Activated CD8-positive, alpha-beta T cell treated with anti-CD3 and anti-CD28 coated beads for 36 hours (primary cell): ENCODE results near the gene NRIP2. TPM values are rescaled to one million over a fixed set of nuclear protein-coding genes. Genes with fewer than 3 reads are reported as not detected.

Experiments
- ATAC-seq: fragments of 200-7000 bp; cut with Tn5 transposase; one replicate; pipeline ENCODE4 v1.10.0; 2021; ENCODE audit warnings: mild to moderate bottlenecking, moderate library complexity
- CTCF ChIA-PET: fragments of 350-600 bp; sonication (Branson Sonifier 250); formaldehyde crosslinking; loops from one replicate; lab custom pipeline; 2021; ENCODE audit warnings: antibody characterized with exemption; lab: Charles Lee
- POLR2A ChIA-PET: fragments of 350-600 bp; sonication (Branson Sonifier 250); formaldehyde crosslinking; loops from one replicate; lab custom pipeline; 2021; ENCODE audit warnings: antibody characterized with exemption; lab: Charles Lee
- DNase-seq: peaks from one replicate; pipeline ENCODE4 v3.0.0-alpha.2; 2020
- H3K27ac Mint-ChIP-seq: one replicate; pipeline ENCODE4 v1.8.0; 2021; ENCODE audit warnings: mild to moderate bottlenecking, mixed read lengths
- H3K27me3 Mint-ChIP-seq: one replicate; pipeline ENCODE4 v1.8.0; 2021; ENCODE audit warnings: mixed read lengths
- H3K36me3 Mint-ChIP-seq: one replicate; pipeline ENCODE4 v1.8.0; 2021; ENCODE audit warnings: low read depth, mixed read lengths
- H3K4me1 Mint-ChIP-seq: one replicate; pipeline ENCODE4 v1.8.0; 2021; ENCODE audit warnings: low read depth, mixed read lengths
- H3K4me3 Mint-ChIP-seq: one replicate; pipeline ENCODE4 v1.8.0; 2021; ENCODE audit warnings: mild to moderate bottlenecking, moderate library complexity, mixed read lengths
- H3K9me3 Mint-ChIP-seq: one replicate; pipeline ENCODE4 v1.8.0; 2021; ENCODE audit warnings: mixed read lengths
- intact Hi-C: fragments of 100-400 bp; cut with micrococcal nuclease; formaldehyde crosslinking; loops from one replicate; pipeline ENCODE4 v1.10.0; 2022
- total RNA-seq, 2 experiments: library from RNA; stranded (reverse); gene quantifications; one replicate each; pipeline ENCODE4 v1.2.3, GENCODE V29; 2021
- TF ChIP-seq, protein P1 (sequence below): fragments of 200-600 bp; IDR thresholded peaks from one replicate; pipeline ENCODE4 v1.8.0; 2022; ENCODE audit warnings: antibody characterized with exemption, mild to moderate bottlenecking

The NRIP2 gene, protein sequence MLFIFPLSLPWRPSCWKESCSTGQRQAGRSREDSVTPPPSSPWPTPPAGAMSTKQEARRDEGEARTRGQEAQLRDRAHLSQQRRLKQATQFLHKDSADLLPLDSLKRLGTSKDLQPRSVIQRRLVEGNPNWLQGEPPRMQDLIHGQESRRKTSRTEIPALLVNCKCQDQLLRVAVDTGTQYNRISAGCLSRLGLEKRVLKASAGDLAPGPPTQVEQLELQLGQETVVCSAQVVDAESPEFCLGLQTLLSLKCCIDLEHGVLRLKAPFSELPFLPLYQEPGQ
- not detected for total RNA-seq

DNA sequence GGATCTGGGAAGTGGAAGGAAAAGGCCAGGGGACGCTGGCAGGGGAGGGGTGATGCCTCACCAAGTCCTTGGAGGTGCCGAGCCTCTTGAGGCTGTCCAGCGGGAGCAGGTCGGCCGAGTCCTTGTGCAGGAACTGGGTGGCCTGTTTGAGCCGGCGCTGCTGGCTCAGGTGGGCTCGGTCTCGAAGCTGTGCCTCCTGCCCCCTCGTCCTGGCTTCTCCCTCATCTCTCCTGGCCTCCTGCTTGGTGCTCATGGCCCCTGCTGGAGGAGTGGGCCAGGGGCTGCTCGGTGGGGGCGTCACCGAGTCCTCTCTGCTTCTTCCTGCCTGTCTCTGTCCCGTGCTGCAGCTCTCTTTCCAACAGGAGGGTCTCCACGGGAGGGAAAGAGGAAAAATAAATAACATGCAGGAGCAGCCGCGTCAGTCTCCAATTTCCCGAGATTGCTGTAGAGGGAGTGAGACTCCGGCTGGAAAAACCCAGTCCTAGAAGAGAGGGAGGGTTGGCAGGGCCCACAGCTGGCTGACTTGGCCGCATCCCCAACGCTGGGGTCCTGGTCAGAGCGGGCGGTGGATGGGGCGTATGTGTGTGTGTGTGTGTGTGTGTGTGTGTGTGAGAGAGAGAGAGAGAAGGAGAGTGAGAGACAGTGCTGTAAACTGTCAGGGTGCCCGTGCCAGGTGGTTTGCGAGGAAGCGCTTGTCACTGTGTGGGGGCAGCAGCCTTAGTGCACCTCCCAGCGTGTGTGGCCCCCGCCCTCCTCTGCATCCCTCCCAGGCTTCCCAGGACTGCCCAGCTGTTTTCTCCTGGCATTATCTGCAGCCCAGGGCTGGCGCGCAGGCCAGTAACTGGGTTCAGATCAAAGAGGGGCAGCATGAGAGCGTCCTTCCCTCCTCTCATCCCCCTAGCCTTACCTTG, at the start of gene NRIP2:
Gene NRIP2 (minus strand): TSS at position 455 of the 911 bp plus-strand sequence. CDS start 52 bp downstream, at position 403.
- peaks cover 21% of the 10 kb centered on the region for H3K36me3 Mint-ChIP-seq
- TF ChIP-seq, protein P1, sequence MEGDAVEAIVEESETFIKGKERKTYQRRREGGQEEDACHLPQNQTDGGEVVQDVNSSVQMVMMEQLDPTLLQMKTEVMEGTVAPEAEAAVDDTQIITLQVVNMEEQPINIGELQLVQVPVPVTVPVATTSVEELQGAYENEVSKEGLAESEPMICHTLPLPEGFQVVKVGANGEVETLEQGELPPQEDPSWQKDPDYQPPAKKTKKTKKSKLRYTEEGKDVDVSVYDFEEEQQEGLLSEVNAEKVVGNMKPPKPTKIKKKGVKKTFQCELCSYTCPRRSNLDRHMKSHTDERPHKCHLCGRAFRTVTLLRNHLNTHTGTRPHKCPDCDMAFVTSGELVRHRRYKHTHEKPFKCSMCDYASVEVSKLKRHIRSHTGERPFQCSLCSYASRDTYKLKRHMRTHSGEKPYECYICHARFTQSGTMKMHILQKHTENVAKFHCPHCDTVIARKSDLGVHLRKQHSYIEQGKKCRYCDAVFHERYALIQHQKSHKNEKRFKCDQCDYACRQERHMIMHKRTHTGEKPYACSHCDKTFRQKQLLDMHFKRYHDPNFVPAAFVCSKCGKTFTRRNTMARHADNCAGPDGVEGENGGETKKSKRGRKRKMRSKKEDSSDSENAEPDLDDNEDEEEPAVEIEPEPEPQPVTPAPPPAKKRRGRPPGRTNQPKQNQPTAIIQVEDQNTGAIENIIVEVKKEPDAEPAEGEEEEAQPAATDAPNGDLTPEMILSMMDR: no peak
- ChIA-PET CTCF (interaction anchor here (1.2 kb wide), 1 partner anchor 10 kb away, joined by 4 read pairs; no protein-coding TSS in a partner anchor), POLR2A (interaction anchor here (0.6 kb wide), 1 partner anchor 26 kb away, joined by 3 read pairs; no protein-coding TSS in a partner anchor)
- H3K9me3 Mint-ChIP-seq: no peaks in the 10 kb centered on the region
- no peak within 1 kb of the TSS for H3K4me3 Mint-ChIP-seq
- no peaks in the 10 kb centered on the region for H3K27me3 Mint-ChIP-seq
- intact Hi-C loops: no loop called here
- no peak within 1 kb of the TSS for H3K27ac Mint-ChIP-seq
- H3K4me1 Mint-ChIP-seq: peaks cover 16% of the 10 kb centered on the region
- DNase-seq (no peak), ATAC-seq (no peak)

DNA sequence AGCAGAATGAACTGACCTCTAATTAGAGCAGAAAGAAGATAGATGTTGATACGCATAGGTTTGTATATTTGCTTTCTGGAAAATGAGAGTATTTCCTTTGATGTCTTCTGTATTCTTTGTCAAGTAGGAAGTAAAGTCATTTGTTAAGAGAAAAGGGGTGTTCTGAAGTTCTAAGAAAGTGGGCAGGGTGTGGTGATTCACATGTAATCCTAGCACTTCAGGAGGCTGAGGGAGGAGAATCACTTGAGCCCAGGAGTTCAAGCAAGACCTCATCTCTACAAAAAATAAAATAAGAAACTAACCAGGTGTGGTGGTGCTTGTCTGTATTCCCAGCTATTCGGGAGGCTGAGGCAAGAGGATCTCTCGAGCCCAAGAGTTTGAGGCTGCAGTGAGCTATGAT, 45.0 kb upstream of the NRIP2 start:
- Mint-ChIP-seq H3K27me3 (no peaks in the 10 kb centered on the region), H3K36me3 (peaks cover 44% of the 10 kb centered on the region), H3K4me1 (peaks cover 36% of the 10 kb centered on the region), H3K27ac (peak overlapping the region; percentile 63), H3K4me3 (peak overlapping the region; percentile 80), H3K9me3 (no peaks in the 10 kb centered on the region)
- TF ChIP-seq, protein P1: no peak
- ATAC-seq (peak; percentile 46), DNase-seq (peak; percentile 22)
- ChIA-PET CTCF (interaction anchor here (1.0 to 1.5 kb wide), 4 partner anchors 8 to 155 kb away, joined by 3 to 5 read pairs (median 4); no protein-coding TSS in a partner anchor), POLR2A (interaction anchor here (4.8 kb wide), 1 partner anchor 10 kb away, joined by 48 read pairs; the partner anchor contains the start of gene TULP3)
- intact Hi-C loops: no loop called here

DNA sequence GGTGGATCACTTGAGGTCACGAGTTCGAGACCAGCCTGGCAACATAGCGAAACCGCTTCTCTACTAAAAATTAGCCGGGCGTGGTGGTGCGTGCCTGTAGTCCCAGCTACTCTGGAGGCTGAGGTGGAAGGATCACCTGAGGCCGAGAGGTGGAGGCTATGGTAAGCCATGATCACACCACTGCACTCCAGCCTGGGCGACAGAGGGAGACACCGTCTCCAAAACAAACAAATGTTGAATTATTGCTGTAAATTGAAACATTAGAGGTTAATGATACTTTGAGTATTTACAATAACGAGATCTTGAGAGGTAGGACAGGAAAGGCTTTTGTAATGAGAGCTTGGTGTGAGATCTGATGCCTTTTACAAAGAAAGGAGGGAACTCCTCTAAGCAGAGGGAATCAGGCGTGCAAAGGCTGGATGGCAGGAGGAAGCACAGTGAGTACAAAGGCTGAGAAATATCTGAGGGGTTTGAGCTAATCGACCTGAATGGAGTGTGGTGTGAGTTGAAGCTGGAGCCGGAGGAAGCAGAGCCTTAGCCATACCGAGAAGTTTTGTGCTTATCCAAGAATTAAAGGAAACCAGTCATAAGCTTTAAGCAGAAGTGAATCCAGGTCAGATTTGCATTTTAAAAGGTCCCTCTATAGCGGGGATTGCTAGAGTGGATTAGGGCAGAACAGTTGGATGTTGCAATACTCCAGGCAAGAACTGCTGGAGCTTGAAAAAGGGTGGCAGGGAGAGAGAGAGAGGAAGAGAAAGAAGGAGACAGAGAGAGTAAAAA, 43.3 kb upstream of the NRIP2 start:
- no peaks in the 10 kb centered on the region for H3K9me3 Mint-ChIP-seq
- TF ChIP-seq, protein P1: no peak
- no peak for DNase-seq

DNA sequence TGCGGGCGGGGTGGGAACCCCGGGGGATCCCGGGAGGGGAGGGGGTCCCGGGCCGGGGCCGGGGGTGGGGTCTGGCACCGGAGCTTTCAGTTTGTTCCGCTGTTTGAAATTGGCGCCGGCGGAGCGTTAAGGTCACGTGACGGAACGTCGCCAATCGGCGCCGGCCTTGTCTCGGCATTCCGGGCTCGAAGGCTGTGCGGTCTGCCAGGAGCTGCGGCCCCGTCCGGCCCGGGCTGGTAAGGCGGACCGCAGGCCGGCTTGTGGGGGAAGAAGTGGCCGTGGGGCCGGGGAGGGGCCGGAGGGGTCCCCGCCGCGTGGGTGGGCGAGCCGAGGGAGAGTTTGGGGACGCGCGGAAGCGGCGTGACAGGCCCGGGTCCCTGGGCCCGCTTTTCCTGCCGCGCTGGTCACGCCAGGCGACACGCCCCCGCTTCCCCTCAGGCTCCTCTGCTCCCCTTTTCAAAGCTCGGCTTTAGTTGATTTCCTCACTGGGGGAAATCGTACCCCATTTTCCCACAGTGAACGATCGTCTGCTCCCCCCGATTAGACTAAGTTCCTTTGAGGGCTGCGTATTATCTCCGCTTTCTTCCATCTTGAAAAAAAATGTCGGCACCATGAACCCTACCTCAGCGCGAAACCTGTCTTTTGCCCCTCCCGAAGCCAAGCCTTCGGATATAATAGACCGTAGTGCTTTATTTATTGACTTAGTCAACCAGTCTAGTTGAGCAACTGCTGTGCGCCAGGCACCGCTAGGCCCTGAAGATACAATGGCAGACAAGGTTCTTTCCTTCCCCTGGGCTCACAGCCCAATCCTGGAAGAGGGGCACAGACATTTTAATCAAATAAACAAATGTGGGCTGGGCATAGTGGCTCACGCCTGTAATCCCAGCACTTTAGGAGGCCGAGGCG, 42.5 kb upstream of the NRIP2 start, which contains the start of the genes FOXM1 and RHNO1:
Gene FOXM1 (minus strand): TSS at position 128 of the 906 bp plus-strand sequence. CDS start 2,696 bp downstream, outside the sequence.
Gene RHNO1 (plus strand): TSS at position 177 of the 906 bp plus-strand sequence. CDS start 8,144 bp downstream, outside the sequence.
- Mint-ChIP-seq H3K4me1 (peaks cover 31% of the 10 kb centered on the region), H3K36me3 (peaks cover 47% of the 10 kb centered on the region), H3K9me3 (no peaks in the 10 kb centered on the region), H3K4me3 (peak within 1 kb of the TSS; percentile 80), H3K27ac (peak within 1 kb of the TSS; percentile 98), H3K27me3 (no peaks in the 10 kb centered on the region)
- peak; percentile 89 for DNase-seq
- intact Hi-C loops: no loop called here
- ChIA-PET CTCF (interaction anchor here (1.0 to 2.0 kb wide), 5 partner anchors 8 to 67 kb away, joined by 3 to 9 read pairs (median 3); no protein-coding TSS in a partner anchor), POLR2A (interaction anchor here (0.8 to 4.8 kb wide), 12 partner anchors 8 to 80 kb away, joined by 3 to 48 read pairs (median 5); partner anchors contain the start of gene TULP3)
- TF ChIP-seq, protein P1: no peak
- peak; percentile 73 for ATAC-seq

More for the DNA sequence above, 43.3 kb upstream of the NRIP2 start:
- Mint-ChIP-seq H3K27me3 (no peaks in the 10 kb centered on the region), H3K4me1 (peaks cover 33% of the 10 kb centered on the region), H3K4me3 (peak overlapping the region; percentile 80), H3K27ac (peak overlapping the region; percentile 98), H3K36me3 (peaks cover 46% of the 10 kb centered on the region)
- ChIA-PET POLR2A (interaction anchor here (0.5 to 4.8 kb wide), 11 partner anchors 10 to 65 kb away, joined by 3 to 48 read pairs (median 5); partner anchors contain the start of gene TULP3), CTCF (interaction anchor here (1.1 to 2.0 kb wide), 3 partner anchors 10 to 24 kb away, joined by 3 to 9 read pairs (median 4); no protein-coding TSS in a partner anchor)
- peak; percentile 3 for ATAC-seq
- intact Hi-C loops: no loop called here
